ENCODE measurements around the gene ZNF785. TPM values are rescaled to one million over a fixed set of nuclear protein-coding genes. Genes with fewer than 3 reads are reported as not detected.

Gene ZNF785
- polyA plus RNA-seq, 3 donors = 0.67 to 9.0 (median 1.1) TPM

DNA sequence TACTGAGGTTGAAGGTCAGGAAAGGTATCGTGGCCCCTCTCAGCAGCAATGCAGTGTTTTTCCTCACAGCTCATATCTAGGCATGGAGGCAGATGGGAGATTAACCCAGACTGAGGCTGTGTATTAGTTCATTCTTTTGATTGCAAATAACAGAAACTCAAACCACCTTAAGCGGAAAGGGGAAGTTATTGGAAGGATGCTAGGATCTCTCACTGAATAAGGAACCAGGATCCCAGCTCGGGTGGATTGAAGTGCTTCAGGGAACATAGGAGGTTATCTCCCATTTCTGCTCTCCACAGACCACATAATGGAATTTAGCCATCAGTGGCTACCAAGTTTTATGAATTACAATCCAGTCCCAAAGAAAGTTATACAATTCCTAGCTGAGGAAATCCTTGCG lies 16.5 kb upstream of the ZNF785 start:
- H3K4me2 ChIP-seq (replicated peaks; ENCODE audit: extremely low read depth, low read length, poor library complexity, severe bottlenecking) = peak overlapping the region; percentile 52
- 83% methylated on average over 1 of the region's 4 CpGs for WGBS (ENCODE audit: insufficient coverage)
- Mint-ChIP-seq H3K36me3 (peaks cover 24 to 34% of the 10 kb centered on the region in 2 donors), H3K27me3 (ENCODE audit: low read depth in 3 of 3) (peaks cover 0 to 2% (median 0%) of the 10 kb centered on the region in 3 donors), H3K9me3 (peaks cover 0 to 1% (median 0%) of the 10 kb centered on the region in 7 donors), H3K4me3 (no peak overlapping the region), H3K4me1 (peaks cover 58% of the 10 kb centered on the region), H3K27ac (peak overlapping the region in 5 of 7 donors; percentile 19 to 82 (median 56))
- peak overlapping the region in 1 of 3 experiments; percentile 38 for H3K4me3 ChIP-seq (replicated peaks in 1 of 3; ENCODE audit: low read depth in 2 of 3, low read length in 3 of 3)
- peaks cover 16 to 21% of the 10 kb centered on the region in 2 donors for H3K36me3 ChIP-seq (replicated peaks in 1 of 2; ENCODE audit: control insufficient read depth in 1 of 2, insufficient read depth in 2 of 2, low read length in 2 of 2)
- H3K9me3 ChIP-seq (replicated peaks in 1 of 2; ENCODE audit: control insufficient read depth in 1 of 2, insufficient read depth in 1 of 2, low read length in 2 of 2) = no peaks in the 10 kb centered on the region
- no peak overlapping the region for H2AFZ ChIP-seq (ENCODE audit: insufficient read depth, low read depth, low read length, poor library complexity, severe bottlenecking)
- TF ChIP-seq, protein P1, sequence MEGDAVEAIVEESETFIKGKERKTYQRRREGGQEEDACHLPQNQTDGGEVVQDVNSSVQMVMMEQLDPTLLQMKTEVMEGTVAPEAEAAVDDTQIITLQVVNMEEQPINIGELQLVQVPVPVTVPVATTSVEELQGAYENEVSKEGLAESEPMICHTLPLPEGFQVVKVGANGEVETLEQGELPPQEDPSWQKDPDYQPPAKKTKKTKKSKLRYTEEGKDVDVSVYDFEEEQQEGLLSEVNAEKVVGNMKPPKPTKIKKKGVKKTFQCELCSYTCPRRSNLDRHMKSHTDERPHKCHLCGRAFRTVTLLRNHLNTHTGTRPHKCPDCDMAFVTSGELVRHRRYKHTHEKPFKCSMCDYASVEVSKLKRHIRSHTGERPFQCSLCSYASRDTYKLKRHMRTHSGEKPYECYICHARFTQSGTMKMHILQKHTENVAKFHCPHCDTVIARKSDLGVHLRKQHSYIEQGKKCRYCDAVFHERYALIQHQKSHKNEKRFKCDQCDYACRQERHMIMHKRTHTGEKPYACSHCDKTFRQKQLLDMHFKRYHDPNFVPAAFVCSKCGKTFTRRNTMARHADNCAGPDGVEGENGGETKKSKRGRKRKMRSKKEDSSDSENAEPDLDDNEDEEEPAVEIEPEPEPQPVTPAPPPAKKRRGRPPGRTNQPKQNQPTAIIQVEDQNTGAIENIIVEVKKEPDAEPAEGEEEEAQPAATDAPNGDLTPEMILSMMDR (IDR thresholded peaks at IDR 0.05) = no peak
- no peaks in the 10 kb centered on the region for H3K27me3 ChIP-seq (ENCODE audit: control insufficient read depth in 2 of 2, insufficient read depth in 2 of 2, low read length in 2 of 2)
- peak in 2 of 3 donors; percentile 61 to 64 for DNase-seq
- H3K27ac ChIP-seq (ENCODE audit: low read depth in 1 of 2, low read length in 2 of 2) = no peak overlapping the region
- H3K9ac ChIP-seq (ENCODE audit: insufficient read depth, low read length, poor library complexity, severe bottlenecking) = no peak overlapping the region
- H4K20me1 ChIP-seq (ENCODE audit: insufficient read depth, low read length) = peaks cover 8% of the 10 kb centered on the region
- H3K4me1 ChIP-seq (ENCODE audit: control insufficient read depth in 1 of 2, insufficient read depth in 2 of 2, low read length in 2 of 2) = peaks cover 57 to 58% of the 10 kb centered on the region in 2 donors
- H3K79me2 ChIP-seq (ENCODE audit: insufficient read depth, low read length) = peaks cover 27% of the 10 kb centered on the region
- intact Hi-C loops (cut with micrococcal nuclease) = no loop called here

DNA sequence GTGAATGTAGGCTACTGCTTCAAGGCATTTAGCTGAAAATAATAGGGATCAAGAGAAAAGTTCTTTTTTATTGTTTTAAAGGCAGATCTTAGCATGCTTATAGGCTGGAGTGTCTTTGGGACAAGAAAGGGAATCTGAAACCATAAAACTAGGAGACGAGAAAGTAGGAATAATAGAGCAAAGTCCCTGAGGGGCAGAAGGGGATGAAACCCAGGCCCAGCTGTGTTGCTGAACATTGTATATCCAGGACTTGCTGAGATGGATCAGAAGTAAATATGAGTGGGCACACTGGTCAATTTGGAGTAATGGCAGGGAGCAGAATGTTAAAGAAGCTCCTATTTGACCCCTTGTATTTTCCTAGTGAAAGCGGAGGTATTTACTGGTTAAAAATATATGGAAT lies 15.4 kb upstream of the ZNF785 start:
- Histone ChIP-seq H2AFZ (ENCODE audit: insufficient read depth, low read depth, low read length, poor library complexity, severe bottlenecking) (no peak overlapping the region), H3K4me3 (replicated peaks in 1 of 3; ENCODE audit: low read depth in 2 of 3, low read length in 3 of 3) (no peak overlapping the region), H3K27ac (ENCODE audit: low read depth in 1 of 2, low read length in 2 of 2) (no peak overlapping the region), H3K4me2 (replicated peaks; ENCODE audit: extremely low read depth, low read length, poor library complexity, severe bottlenecking) (no peak overlapping the region), H3K36me3 (replicated peaks in 1 of 2; ENCODE audit: control insufficient read depth in 1 of 2, insufficient read depth in 2 of 2, low read length in 2 of 2) (peaks cover 16 to 17% of the 10 kb centered on the region in 2 donors), H3K9me3 (replicated peaks in 1 of 2; ENCODE audit: control insufficient read depth in 1 of 2, insufficient read depth in 1 of 2, low read length in 2 of 2) (no peaks in the 10 kb centered on the region), H3K27me3 (ENCODE audit: control insufficient read depth in 2 of 2, insufficient read depth in 2 of 2, low read length in 2 of 2) (no peaks in the 10 kb centered on the region), H4K20me1 (ENCODE audit: insufficient read depth, low read length) (peaks cover 8% of the 10 kb centered on the region), H3K4me1 (ENCODE audit: control insufficient read depth in 1 of 2, insufficient read depth in 2 of 2, low read length in 2 of 2) (peaks cover 48 to 49% of the 10 kb centered on the region in 2 donors), H3K9ac (ENCODE audit: insufficient read depth, low read length, poor library complexity, severe bottlenecking) (no peak overlapping the region), H3K79me2 (ENCODE audit: insufficient read depth, low read length) (peaks cover 17% of the 10 kb centered on the region)
- Mint-ChIP-seq H3K27ac (no peak overlapping the region), H3K4me3 (no peak overlapping the region), H3K9me3 (peaks cover 0 to 1% (median 0%) of the 10 kb centered on the region in 7 donors), H3K27me3 (ENCODE audit: low read depth in 3 of 3) (peaks cover 0 to 2% (median 0%) of the 10 kb centered on the region in 3 donors), H3K36me3 (peaks cover 22 to 26% of the 10 kb centered on the region in 2 donors), H3K4me1 (peaks cover 50% of the 10 kb centered on the region)
- DNase-seq = no peak
- WGBS (ENCODE audit: insufficient coverage) = 100% methylated on average over 2 of the region's 2 CpGs
- TF ChIP-seq, protein P1 (IDR thresholded peaks at IDR 0.05) = no peak
- intact Hi-C loops (cut with micrococcal nuclease) = no loop called here

Measured in CD14-positive monocyte (primary cell).